Endothelial cell of umbilical vein (primary cell): ENCODE data around the gene C1orf115. TPM values are rescaled to one million over a fixed set of nuclear protein-coding genes. Genes with fewer than 3 reads are reported as not detected.

Experiments
- BruUV-seq: library from RNA; stranded (reverse); fragments of 400-500 nt; replicated peaks from 2 replicates; lab custom pipeline; 2021; lab: Mats Ljungman, UMichigan
- CTCF ChIA-PET: fragments of 300-600, 350-600 bp; sonication (Branson Sonifier 250); formaldehyde crosslinking; loops from one replicate; lab custom pipeline; 2021; ENCODE audit warnings: antibody characterized with exemption, inconsistent platforms; lab: Charles Lee
- POLR2A ChIA-PET: fragments of 300-600, 350-600 bp; sonication (Branson Sonifier 250); formaldehyde crosslinking; loops from one replicate; lab custom pipeline; 2021; ENCODE audit warnings: antibody characterized with exemption, inconsistent platforms; lab: Charles Lee
- DNase-seq: peaks from one replicate; pipeline ENCODE4 v3.0.0-alpha.2; 2011; ENCODE audit warnings: low read depth, low spot score
- FAIRE-seq: peaks from 2 replicates; lab custom pipeline; 2011; peaks lifted over from hg19 to GRCh38; lab: Jason Lieb, UNC
- H2AFZ ChIP-seq: 2 replicates; pipeline ENCODE4 v1.6.0; 2012; ENCODE audit warnings: low read depth, low read length, control low read depth, inconsistent platforms
- H3K27ac ChIP-seq: 2 replicates; pipeline ENCODE4 v1.5.1; 2011; ENCODE audit warnings: low read depth, mild to moderate bottlenecking, control low read depth, low read length, moderate library complexity; ENCODE audit not compliant: insufficient read depth
- H3K27me3 ChIP-seq, 2 experiments: 2 replicates each; pipeline versions ENCODE4 v1.6.0 to v1.6.1; 2011; ENCODE audit warnings: low read length in 2 of 2, mixed read lengths in 1 of 2; ENCODE audit not compliant: control insufficient read depth in 2 of 2, insufficient read depth in 2 of 2
- H3K36me3 ChIP-seq, 2 experiments: 2 replicates in 1 of 2; 3 replicates in 1 of 2; pipeline ENCODE4 v1.5.1; 2011; ENCODE audit warnings: low read length in 2 of 2, mild to moderate bottlenecking in 1 of 2, moderate library complexity in 1 of 2; ENCODE audit not compliant: control insufficient read depth in 2 of 2, insufficient read depth in 2 of 2; ENCODE audit errors: extremely low read depth in 1 of 2
- H3K4me1 ChIP-seq: 3 replicates; pipeline ENCODE4 v1.5.1; 2011; ENCODE audit warnings: mild to moderate bottlenecking, low read length; ENCODE audit not compliant: control insufficient read depth, insufficient read depth; ENCODE audit errors: extremely low read depth
- H3K4me2 ChIP-seq: 2 replicates; pipeline ENCODE4 v1.6.1; 2011; ENCODE audit warnings: low read length, control low read depth, mixed read lengths; ENCODE audit not compliant: insufficient read depth
- H3K4me3 ChIP-seq, 3 experiments: fragments of 200-600 bp in 1 of 3; sonication (generic), shearing (Covaris generic) in 1 of 3; replicated peaks in 1 of 3; 2 replicates each; pipeline ENCODE4 v1.5.1; 2011 to 2016; ENCODE audit warnings: control low read depth in 3 of 3, low read length in 3 of 3, mild to moderate bottlenecking in 2 of 3, inconsistent platforms in 1 of 3, low read depth in 1 of 3, moderate library complexity in 1 of 3; ENCODE audit not compliant: insufficient read depth in 1 of 3
- H3K79me2 ChIP-seq: 2 replicates; pipeline ENCODE4 v1.6.0; 2012; ENCODE audit warnings: low read length, inconsistent platforms; ENCODE audit not compliant: control insufficient read depth, insufficient read depth
- H3K9ac ChIP-seq: replicated peaks from 2 replicates; pipeline ENCODE3; 2011; ENCODE audit warnings: low read length, control low read depth; ENCODE audit not compliant: insufficient read depth; ENCODE audit errors: extremely low read depth
- H3K9me1 ChIP-seq: replicated peaks from 3 replicates; pipeline ENCODE4 v1.6.0; 2011; ENCODE audit warnings: mild to moderate bottlenecking, low read length; ENCODE audit not compliant: control insufficient read depth, insufficient read depth; ENCODE audit errors: extremely low read depth
- H3K9me3 ChIP-seq: replicated peaks from 2 replicates; pipeline ENCODE4 v1.5.1; 2012; ENCODE audit warnings: low read length, inconsistent platforms; ENCODE audit not compliant: control insufficient read depth, insufficient read depth
- H4K20me1 ChIP-seq: replicated peaks from 2 replicates; pipeline ENCODE3; 2011; ENCODE audit warnings: mild to moderate bottlenecking, low read length; ENCODE audit not compliant: control insufficient read depth, insufficient read depth; ENCODE audit errors: extremely low read depth
- CTCF ChIP-seq, 2 donors: IDR thresholded peaks; 1 replicate in 1 of 2; 2 replicates in 1 of 2; pipeline ENCODE4 v1.5.1; 2011; ENCODE audit warnings: low read length in 2 of 2, mild to moderate bottlenecking in 2 of 2, moderate library complexity in 2 of 2, control low read depth in 1 of 2, inconsistent platforms in 1 of 2, low read depth in 1 of 2; ENCODE audit not compliant: insufficient read depth in 1 of 2; ENCODE audit errors: extremely low read depth in 1 of 2
- EZH2 ChIP-seq: IDR thresholded peaks from 2 replicates; pipeline ENCODE4 v1.6.1; 2012; ENCODE audit warnings: borderline replicate concordance, low read depth, mild to moderate bottlenecking, moderate library complexity, low read length, inconsistent platforms; ENCODE audit not compliant: severe bottlenecking
- FOS ChIP-seq: IDR thresholded peaks from 2 replicates; pipeline ENCODE4 v1.6.1; 2011; ENCODE audit warnings: mild to moderate bottlenecking, low read length, moderate library complexity, borderline replicate concordance; ENCODE audit not compliant: insufficient read depth
- GATA2 ChIP-seq: IDR thresholded peaks from 2 replicates; pipeline ENCODE4 v1.7.0; 2011; ENCODE audit warnings: low read depth, mild to moderate bottlenecking, moderate library complexity, mixed read lengths, low read length; ENCODE audit not compliant: insufficient read length, insufficient read depth
- JUN ChIP-seq: IDR thresholded peaks from 2 replicates; pipeline ENCODE4 v1.6.1; 2011; ENCODE audit warnings: borderline replicate concordance, low read depth; ENCODE audit not compliant: insufficient read length, insufficient read depth
- MAX ChIP-seq: IDR thresholded peaks from 2 replicates; pipeline ENCODE4 v1.6.1; 2011; ENCODE audit not compliant: insufficient read depth, insufficient read length
- MYC ChIP-seq: IDR thresholded peaks from one replicate; pipeline ENCODE4 v1.6.1; 2011; ENCODE audit warnings: mild to moderate bottlenecking, low read depth, low read length
- POLR2A ChIP-seq: IDR thresholded peaks from 2 replicates; pipeline ENCODE4 v1.6.1; 2012; ENCODE audit warnings: low read depth, mild to moderate bottlenecking, control low read depth, low read length
- POLR2AphosphoS5 ChIP-seq: IDR thresholded peaks from 2 replicates; pipeline ENCODE4 v1.6.1; 2012; ENCODE audit warnings: low read depth, mild to moderate bottlenecking, control low read depth, low read length, moderate library complexity; ENCODE audit not compliant: insufficient read depth
- dilution Hi-C: fragments of 300-500 bp; cut with MboI; formaldehyde crosslinking; loops from one replicate; pipeline ENCODE4 v1.15.0; 2019; ENCODE audit warnings: low sequenced_read_pairs; ENCODE audit not compliant: extremely low pct_ligation_motif_present
- intact Hi-C: fragments of 100-400 bp; cut with micrococcal nuclease; formaldehyde crosslinking; loops from one replicate; pipeline ENCODE4 v1.10.0; 2022
- polyA plus RNA-seq, 4 experiments: library from polyadenylated mRNA; depleted of rRNA in 3 of 4; stranded (reverse) in 3 of 4; unstranded in 1 of 4; fragments of >200 nt; gene quantifications; 2 replicates each; pipeline versions ENCODE4 v1.2.1 to v1.2.3, GENCODE V29; 2011 to 2012; ENCODE audit warnings: missing spikeins in 1 of 4
- total RNA-seq: library from RNA; stranded (reverse); gene quantifications from 2 replicates; pipeline ENCODE4 v1.2.3, GENCODE V29; 2021

C1orf115 gene
- total and polyA plus RNA-seq, 2 donors (not counting 3 experiments of a cell fraction or from before 2014, with no cell fraction given): 11.1 to 16.4 TPM

- H3K79me2 ChIP-seq: peaks cover 19% of the 10 kb centered on the region
- CTCF ChIA-PET: interaction anchor here (0.9 to 5.7 kb wide), 9 partner anchors 9 to 452 kb away, joined by 3 to 82 read pairs (median 6); no protein-coding TSS in a partner anchor
- H3K27me3 ChIP-seq: no peaks in the 10 kb centered on the region
- peak overlapping the region; percentile 60 to 78 (median 74) for H3K4me3 ChIP-seq
- H3K27ac ChIP-seq: peak overlapping the region; percentile 42
- POLR2A ChIA-PET: interaction anchor here (1.5 kb wide), 1 partner anchor 14 kb away, joined by 9 read pairs; no protein-coding TSS in a partner anchor
- peaks cover 14% of the 10 kb centered on the region for H3K4me1 ChIP-seq
- no peaks in the 10 kb centered on the region for H3K36me3 ChIP-seq
- no TSS peak for BruUV-seq
- H3K9me1 ChIP-seq: no peaks in the 10 kb centered on the region
- no peak for FAIRE-seq
- no peak for DNase-seq
- intact Hi-C loops: loop anchor here (1.0 to 2.0 kb wide), 3 partner anchors 14 to 57 kb away; partner anchors contain the start of gene C1orf115
- peak overlapping the region; percentile 56 for H3K4me2 ChIP-seq
- dilution Hi-C loops: no loop called here
- H3K9me3 ChIP-seq: no peaks in the 10 kb centered on the region
- TF ChIP-seq EZH2: no peak
- TF ChIP-seq MAX: no peak
- TF ChIP-seq JUN: no peak
- no peak for TF ChIP-seq POLR2AphosphoS5
- no peak for TF ChIP-seq FOS
- TF ChIP-seq GATA2: no peak
- no peak for TF ChIP-seq CTCF (IDR thresholded peaks at IDR 0.05; ENCODE audit: extremely low read depth in 1 of 2, insufficient read depth in 1 of 2, low read depth in 1 of 2, low read length in 2 of 2)
- no peak for TF ChIP-seq POLR2A
- no peak for TF ChIP-seq MYC
- H3K9ac ChIP-seq: peak overlapping the region; percentile 64
- H2AFZ ChIP-seq: peak overlapping the region; percentile 70
- no peaks in the 10 kb centered on the region for H4K20me1 ChIP-seq
Measured at GRCh38 chr1:220747437-220748088, 57.4 kb downstream of the C1orf115 start.
